Endothelial cell (in vitro differentiated cells): ENCODE measurements around the gene PTPRB. TPM values are rescaled to one million over a fixed set of nuclear protein-coding genes. Genes with fewer than 3 reads are reported as not detected.

Source experiments
- DNase-seq: peaks from one replicate; pipeline ENCODE4 v3.0.0; 2021; ENCODE audit warnings: low spot score
- H3K27ac Mint-ChIP-seq: one replicate; pipeline ENCODE4 v1.8.0; 2021; ENCODE audit warnings: mixed read lengths, inconsistent platforms; ENCODE audit not compliant: unreplicated experiment
- H3K27me3 Mint-ChIP-seq: one replicate; pipeline ENCODE4 v1.8.0; 2021; ENCODE audit warnings: mild to moderate bottlenecking, moderate library complexity, mixed read lengths, inconsistent platforms; ENCODE audit not compliant: unreplicated experiment
- H3K36me3 Mint-ChIP-seq: one replicate; pipeline ENCODE4 v1.8.0; 2021; ENCODE audit warnings: mild to moderate bottlenecking, low read depth, mixed read lengths, inconsistent platforms; ENCODE audit not compliant: unreplicated experiment
- H3K4me1 Mint-ChIP-seq: one replicate; pipeline ENCODE4 v1.8.0; 2021; ENCODE audit warnings: mild to moderate bottlenecking, mixed read lengths, inconsistent platforms; ENCODE audit not compliant: unreplicated experiment
- H3K4me3 Mint-ChIP-seq: one replicate; pipeline ENCODE4 v1.8.0; 2021; ENCODE audit warnings: mild to moderate bottlenecking, mixed read lengths, inconsistent platforms; ENCODE audit not compliant: unreplicated experiment
- H3K9me3 Mint-ChIP-seq: one replicate; pipeline ENCODE4 v1.8.0; 2021; ENCODE audit warnings: mixed read lengths, inconsistent platforms; ENCODE audit not compliant: unreplicated experiment
- CTCF ChIP-seq: fragments of 200-600 bp; sonication (generic); IDR thresholded peaks from one replicate; pipeline ENCODE4 v1.5.0; 2021; ENCODE audit warnings: antibody characterized with exemption; ENCODE audit not compliant: unreplicated experiment
- total RNA-seq: library from RNA; stranded (reverse); fragmentation: NEBNext Ultra II Directional; extraction: Animal tissue kit (Norgen Biotek cat#: 25700); gene quantifications from one replicate; pipeline ENCODE4 v1.2.1, GENCODE V29; 2021; ENCODE audit not compliant: unreplicated experiment

PTPRB gene
- total RNA-seq, 1 donor from 2014 or later, result 162 TPM

DNA sequence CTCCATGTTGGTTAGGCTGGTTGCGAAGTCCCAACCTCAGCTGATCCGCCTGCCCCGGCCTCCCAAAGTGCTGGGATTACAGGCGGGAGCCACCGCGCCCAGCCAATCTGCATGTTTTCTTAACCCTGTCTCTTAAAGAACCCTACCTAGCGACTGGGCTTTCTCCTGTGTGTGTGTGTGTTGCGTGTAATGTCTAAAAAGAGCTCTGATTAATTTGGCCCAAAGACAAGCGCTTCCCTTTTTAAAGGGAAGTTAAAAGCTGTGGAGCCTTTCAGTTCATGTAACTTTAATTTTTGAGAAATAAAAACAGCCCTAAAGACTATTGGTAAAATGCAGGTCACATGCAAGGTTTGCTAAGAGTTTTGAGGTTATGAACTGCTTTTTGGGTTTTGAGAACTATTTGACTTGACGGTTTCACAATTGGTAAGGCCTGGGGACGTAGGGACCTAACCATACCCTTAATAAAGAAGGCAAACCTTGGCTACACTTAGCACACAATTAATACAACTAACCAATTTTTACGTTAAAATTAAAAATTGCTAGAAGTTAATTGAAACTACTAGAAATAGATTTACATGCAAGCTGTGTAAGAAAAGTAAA lies 167.9 kb downstream of the PTPRB start:
- TF ChIP-seq CTCF, result no peak
- DNase-seq, result no peak
- Mint-ChIP-seq H3K9me3 (peaks cover 4% of the 10 kb centered on the region), H3K4me1 (no peaks in the 10 kb centered on the region), H3K36me3 (peaks cover 8% of the 10 kb centered on the region), H3K27ac (no peak overlapping the region), H3K4me3 (no peak overlapping the region), H3K27me3 (peaks cover 9% of the 10 kb centered on the region)

DNA sequence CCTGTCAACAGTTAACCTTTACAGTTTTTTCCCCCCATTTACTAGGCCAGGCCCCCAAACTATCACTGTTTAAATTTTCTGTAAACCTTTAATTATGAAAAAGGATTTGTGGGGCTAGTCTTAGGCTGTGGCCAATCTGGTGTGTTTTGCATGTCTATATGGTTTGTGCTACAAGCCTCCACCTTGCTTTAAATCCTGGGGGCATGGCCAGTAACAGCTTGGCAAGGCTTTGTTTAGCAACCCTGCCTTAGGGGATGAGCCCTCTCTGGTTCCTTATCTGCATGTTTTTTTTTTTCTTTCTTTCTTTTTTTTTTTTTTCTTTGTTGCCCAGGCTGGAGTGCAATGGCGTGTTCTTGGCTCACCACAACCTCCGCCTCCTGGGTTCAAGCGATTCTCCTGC lies 168.5 kb downstream of the PTPRB start:
- Mint-ChIP-seq H3K36me3 (peaks cover 13% of the 10 kb centered on the region), H3K9me3 (peaks cover 9% of the 10 kb centered on the region), H3K4me3 (peak overlapping the region; percentile 57), H3K27ac (no peak overlapping the region), H3K4me1 (no peaks in the 10 kb centered on the region), H3K27me3 (peaks cover 9% of the 10 kb centered on the region)
- no peak for DNase-seq
- TF ChIP-seq CTCF, result no peak

- peak overlapping the region; percentile 57 for H3K4me3 Mint-ChIP-seq
- H3K4me1 Mint-ChIP-seq, result no peaks in the 10 kb centered on the region
- peaks cover 13% of the 10 kb centered on the region for H3K36me3 Mint-ChIP-seq
- no peak for DNase-seq
- H3K27me3 Mint-ChIP-seq, result peaks cover 12% of the 10 kb centered on the region
- TF ChIP-seq CTCF, result no peak
- H3K27ac Mint-ChIP-seq, result no peak overlapping the region
- H3K9me3 Mint-ChIP-seq, result peaks cover 9% of the 10 kb centered on the region
These were observed 169.1 kb downstream of the PTPRB start for GRCh38 chr12:70467918-70468733.

DNA sequence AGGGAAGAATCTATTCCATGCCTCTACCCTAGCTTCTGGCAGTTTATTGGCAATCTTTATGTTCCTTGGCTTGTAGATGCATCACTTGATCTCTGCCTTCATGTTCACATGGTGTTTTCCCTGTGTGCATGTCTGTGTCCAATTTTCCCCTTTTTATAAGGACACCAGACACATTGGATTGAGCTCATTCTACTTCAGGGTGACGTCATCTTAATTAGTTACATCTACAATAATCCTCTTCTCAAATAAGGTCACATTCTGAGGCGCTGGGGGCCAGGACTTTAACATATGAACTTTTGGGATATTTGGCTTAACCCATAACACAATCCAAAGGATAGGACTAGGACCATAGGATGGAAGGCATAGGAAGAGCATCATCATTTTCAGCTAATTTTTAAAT lies 169.8 kb downstream of the PTPRB start:
- peaks cover 12% of the 10 kb centered on the region for H3K27me3 Mint-ChIP-seq
- TF ChIP-seq CTCF, result no peak
- DNase-seq, result no peak
- H3K36me3 Mint-ChIP-seq, result peaks cover 13% of the 10 kb centered on the region
- peaks cover 9% of the 10 kb centered on the region for H3K9me3 Mint-ChIP-seq
- H3K4me1 Mint-ChIP-seq, result no peaks in the 10 kb centered on the region
- no peak overlapping the region for H3K4me3 Mint-ChIP-seq
- H3K27ac Mint-ChIP-seq, result no peak overlapping the region

GRCh38 chr12:70466753-70467152 lies 170.5 kb downstream of the PTPRB start:
- Mint-ChIP-seq H3K9me3 (peaks cover 9% of the 10 kb centered on the region), H3K4me1 (no peaks in the 10 kb centered on the region), H3K4me3 (no peak overlapping the region), H3K27ac (no peak overlapping the region), H3K27me3 (peaks cover 12% of the 10 kb centered on the region), H3K36me3 (peaks cover 13% of the 10 kb centered on the region)
- DNase-seq, result no peak
- TF ChIP-seq CTCF, result no peak
